ENCODE results near the gene COX8C. TPM values are rescaled to one million over a fixed set of nuclear protein-coding genes. Genes with fewer than 3 reads are reported as not detected.

The COX8C gene
- polyA plus RNA-seq, 3 donors, result not detected

GRCh38 chr14:93326196-93326595 lies 20.8 kb upstream of the COX8C start:
- no peaks in the 10 kb centered on the region for H3K27me3 ChIP-seq (ENCODE audit: control insufficient read depth in 2 of 2, insufficient read depth in 2 of 2, low read length in 2 of 2)
- no peak overlapping the region for H3K9ac ChIP-seq (ENCODE audit: insufficient read depth, low read length, poor library complexity, severe bottlenecking)
- peaks cover 0 to 11% of the 10 kb centered on the region in 2 donors for H3K36me3 ChIP-seq (replicated peaks in 1 of 2; ENCODE audit: control insufficient read depth in 1 of 2, insufficient read depth in 2 of 2, low read length in 2 of 2)
- Mint-ChIP-seq H3K4me1 (peaks cover 57% of the 10 kb centered on the region), H3K4me3 (no peak overlapping the region), H3K36me3 (peaks cover 10 to 23% of the 10 kb centered on the region in 2 donors), H3K9me3 (no peaks in the 10 kb centered on the region), H3K27ac (no peak overlapping the region), H3K27me3 (ENCODE audit: low read depth in 3 of 3) (no peaks in the 10 kb centered on the region)
- WGBS (ENCODE audit: insufficient coverage), result 100% methylated on average over 2 of the region's 5 CpGs
- H2AFZ ChIP-seq (ENCODE audit: insufficient read depth, low read depth, low read length, poor library complexity, severe bottlenecking), result no peak overlapping the region
- peaks cover 99% of the 10 kb centered on the region for H4K20me1 ChIP-seq (ENCODE audit: insufficient read depth, low read length)
- H3K79me2 ChIP-seq (ENCODE audit: insufficient read depth, low read length), result peaks cover 100% of the 10 kb centered on the region
- H3K4me2 ChIP-seq (replicated peaks; ENCODE audit: extremely low read depth, low read length, poor library complexity, severe bottlenecking), result no peak overlapping the region
- H3K4me1 ChIP-seq (ENCODE audit: control insufficient read depth in 1 of 2, insufficient read depth in 2 of 2, low read length in 2 of 2), result peaks cover 18 to 23% of the 10 kb centered on the region in 2 donors
- H3K4me3 ChIP-seq (replicated peaks in 1 of 3; ENCODE audit: low read depth in 2 of 3, low read length in 3 of 3), result no peak overlapping the region
- no peaks in the 10 kb centered on the region for H3K9me3 ChIP-seq (replicated peaks in 1 of 2; ENCODE audit: control insufficient read depth in 1 of 2, insufficient read depth in 1 of 2, low read length in 2 of 2)
- no peak for TF ChIP-seq CTCF (IDR thresholded peaks at IDR 0.05)
- no peak for DNase-seq
- no peak overlapping the region for H3K27ac ChIP-seq (ENCODE audit: low read depth in 1 of 2, low read length in 2 of 2)
- intact Hi-C loops (cut with micrococcal nuclease), result no loop called here

- H3K4me1 ChIP-seq (ENCODE audit: control insufficient read depth in 1 of 2, insufficient read depth in 2 of 2, low read length in 2 of 2), result peaks cover 24 to 27% of the 10 kb centered on the region in 2 donors
- Mint-ChIP-seq H3K4me1 (peaks cover 53% of the 10 kb centered on the region), H3K4me3 (no peak overlapping the region), H3K9me3 (no peaks in the 10 kb centered on the region), H3K36me3 (peaks cover 5 to 14% of the 10 kb centered on the region in 2 donors), H3K27me3 (ENCODE audit: low read depth in 3 of 3) (no peaks in the 10 kb centered on the region), H3K27ac (no peak overlapping the region)
- DNase-seq, result no peak
- H3K27me3 ChIP-seq (ENCODE audit: control insufficient read depth in 2 of 2, insufficient read depth in 2 of 2, low read length in 2 of 2), result no peaks in the 10 kb centered on the region
- intact Hi-C loops (cut with micrococcal nuclease), result no loop called here
- TF ChIP-seq CTCF (IDR thresholded peaks at IDR 0.05), result no peak
- H3K27ac ChIP-seq (ENCODE audit: low read depth in 1 of 2, low read length in 2 of 2), result no peak overlapping the region
- H3K9ac ChIP-seq (ENCODE audit: insufficient read depth, low read length, poor library complexity, severe bottlenecking), result no peak overlapping the region
- peaks cover 86% of the 10 kb centered on the region for H4K20me1 ChIP-seq (ENCODE audit: insufficient read depth, low read length)
- peaks cover 92% of the 10 kb centered on the region for H3K79me2 ChIP-seq (ENCODE audit: insufficient read depth, low read length)
- no peak overlapping the region for H3K4me3 ChIP-seq (replicated peaks in 1 of 3; ENCODE audit: low read depth in 2 of 3, low read length in 3 of 3)
- no peaks in the 10 kb centered on the region for H3K9me3 ChIP-seq (replicated peaks in 1 of 2; ENCODE audit: control insufficient read depth in 1 of 2, insufficient read depth in 1 of 2, low read length in 2 of 2)
- H2AFZ ChIP-seq (ENCODE audit: insufficient read depth, low read depth, low read length, poor library complexity, severe bottlenecking), result no peak overlapping the region
- WGBS (ENCODE audit: insufficient coverage), result 100% methylated on average over 2 of the region's 6 CpGs
- H3K36me3 ChIP-seq (replicated peaks in 1 of 2; ENCODE audit: control insufficient read depth in 1 of 2, insufficient read depth in 2 of 2, low read length in 2 of 2), result no peaks in the 10 kb centered on the region
- H3K4me2 ChIP-seq (replicated peaks; ENCODE audit: extremely low read depth, low read length, poor library complexity, severe bottlenecking), result no peak overlapping the region
Measured at GRCh38 chr14:93328546-93328945, 18.4 kb upstream of the COX8C start.
